ENCODE results near the gene TBX10.
"Not testable (repeated sequence)": the region's sequence is repeated elsewhere in the genome, so short reads cannot be mapped to it uniquely, and the experiment has no call there.

Gene TBX10

GRCh38 chr11:67644472-67645418 lies 5.2 kb upstream of the TBX10 start:
- DNase-seq, result no peak

- no peak for DNase-seq
Observed at GRCh38 chr11:67644042-67644441, 4.5 kb upstream of the TBX10 start.

GRCh38 chr11:67642173-67643120 lies 2.9 kb upstream of the TBX10 start:
- no peak for DNase-seq

GRCh38 chr11:67641338-67642172 lies 2.0 kb upstream of the TBX10 start:
- no peak for DNase-seq

- no peak for DNase-seq
Observed at GRCh38 chr11:67640758-67641337, 1.3 kb upstream of the TBX10 start.

GRCh38 chr11:67640021-67640757 lies 626 bp upstream of the TBX10 start:
- peak; percentile 60 for DNase-seq

- DNase-seq, result no peak
Observed at GRCh38 chr11:67638535-67639437, 777 bp downstream of the TBX10 start.

- DNase-seq, result not testable (repeated sequence)
Observed at GRCh38 chr11:67637441-67637840, 2.1 kb downstream of the TBX10 start.

- no peak for DNase-seq
Observed at GRCh38 chr11:67636962-67637361, 2.6 kb downstream of the TBX10 start.

- DNase-seq, result no peak
Observed at GRCh38 chr11:67635231-67635521, 4.4 kb downstream of the TBX10 start.

GRCh38 chr11:67634366-67635230 lies 5.0 kb downstream of the TBX10 start:
- no peak for DNase-seq

GRCh38 chr11:67633758-67634365 lies 5.7 kb downstream of the TBX10 start:
- DNase-seq, result no peak

- DNase-seq, result no peak
Observed at GRCh38 chr11:67632982-67633755, 6.4 kb downstream of the TBX10 start.

GRCh38 chr11:67632175-67632981 lies 7.2 kb downstream of the TBX10 start:
- DNase-seq, result no peak

- DNase-seq, result no peak
Observed at GRCh38 chr11:67631853-67632174, 7.7 kb downstream of the TBX10 start.

GRCh38 chr11:67631411-67631810 lies 8.2 kb downstream of the TBX10 start:
- DNase-seq, result no peak

GRCh38 chr11:67630943-67631331 lies 8.6 kb downstream of the TBX10 start:
- no peak for DNase-seq

Data from stimulated activated naive CD4-positive, alpha-beta T cell treated with Interleukin-2 at 50 U/mL for 16 hours (primary cell).